GM19467 (cell line): Measurements from ENCODE around the gene EFCAB12.

Source experiments
- ATAC-seq: cut with Tn5 transposase; IDR thresholded peaks from one replicate; pipeline ENCODE4 v1.9.1; 2021; ENCODE audit warnings: mild to moderate bottlenecking, moderate library complexity; ENCODE audit not compliant: unreplicated experiment

Gene EFCAB12

GRCh38 chr3:129428376-129429079 is at the start of gene EFCAB12:
Gene EFCAB12 (minus strand): TSS chr3:129428636. CDS start chr3:129428488, 148 bp downstream.
- ATAC-seq = peak; percentile 85

- ATAC-seq = no peak
Measured at GRCh38 chr3:129476586-129476985, 48.1 kb upstream of the EFCAB12 start.

GRCh38 chr3:129475863-129476262 is 47.4 kb upstream of the EFCAB12 start:
- no peak for ATAC-seq

- ATAC-seq = no peak
Measured at GRCh38 chr3:129474984-129475804, 46.8 kb upstream of the EFCAB12 start.

GRCh38 chr3:129473769-129474152 is 45.3 kb upstream of the EFCAB12 start:
- ATAC-seq = no peak

GRCh38 chr3:129473067-129473768 is 44.8 kb upstream of the EFCAB12 start:
- ATAC-seq = no peak

- ATAC-seq = no peak
Measured at GRCh38 chr3:129470861-129471260, 42.4 kb upstream of the EFCAB12 start.

- no peak for ATAC-seq
Measured at GRCh38 chr3:129469026-129469425, 40.6 kb upstream of the EFCAB12 start.

- ATAC-seq = no peak
Measured at GRCh38 chr3:129467932-129468331, 39.5 kb upstream of the EFCAB12 start.

GRCh38 chr3:129463716-129464115 is 35.3 kb upstream of the EFCAB12 start:
- ATAC-seq = no peak

- no peak for ATAC-seq
Measured at GRCh38 chr3:129463094-129463493, 34.7 kb upstream of the EFCAB12 start.

GRCh38 chr3:129462361-129462968 is 34.0 kb upstream of the EFCAB12 start:
- ATAC-seq = no peak

GRCh38 chr3:129461461-129462146 is 33.2 kb upstream of the EFCAB12 start:
- no peak for ATAC-seq

GRCh38 chr3:129461022-129461421 is 32.6 kb upstream of the EFCAB12 start:
- ATAC-seq = no peak

GRCh38 chr3:129460572-129460971 is 32.1 kb upstream of the EFCAB12 start:
- ATAC-seq = no peak

- no peak for ATAC-seq
Measured at GRCh38 chr3:129460155-129460554, 31.7 kb upstream of the EFCAB12 start.

GRCh38 chr3:129453732-129454131 is 25.3 kb upstream of the EFCAB12 start:
- no peak for ATAC-seq

- no peak for ATAC-seq
Measured at GRCh38 chr3:129449279-129450115, 21.1 kb upstream of the EFCAB12 start.

GRCh38 chr3:129448186-129448895 is 19.9 kb upstream of the EFCAB12 start:
- no peak for ATAC-seq
